Measurements from ENCODE around the gene SIGMAR1.

SIGMAR1 gene

DNA sequence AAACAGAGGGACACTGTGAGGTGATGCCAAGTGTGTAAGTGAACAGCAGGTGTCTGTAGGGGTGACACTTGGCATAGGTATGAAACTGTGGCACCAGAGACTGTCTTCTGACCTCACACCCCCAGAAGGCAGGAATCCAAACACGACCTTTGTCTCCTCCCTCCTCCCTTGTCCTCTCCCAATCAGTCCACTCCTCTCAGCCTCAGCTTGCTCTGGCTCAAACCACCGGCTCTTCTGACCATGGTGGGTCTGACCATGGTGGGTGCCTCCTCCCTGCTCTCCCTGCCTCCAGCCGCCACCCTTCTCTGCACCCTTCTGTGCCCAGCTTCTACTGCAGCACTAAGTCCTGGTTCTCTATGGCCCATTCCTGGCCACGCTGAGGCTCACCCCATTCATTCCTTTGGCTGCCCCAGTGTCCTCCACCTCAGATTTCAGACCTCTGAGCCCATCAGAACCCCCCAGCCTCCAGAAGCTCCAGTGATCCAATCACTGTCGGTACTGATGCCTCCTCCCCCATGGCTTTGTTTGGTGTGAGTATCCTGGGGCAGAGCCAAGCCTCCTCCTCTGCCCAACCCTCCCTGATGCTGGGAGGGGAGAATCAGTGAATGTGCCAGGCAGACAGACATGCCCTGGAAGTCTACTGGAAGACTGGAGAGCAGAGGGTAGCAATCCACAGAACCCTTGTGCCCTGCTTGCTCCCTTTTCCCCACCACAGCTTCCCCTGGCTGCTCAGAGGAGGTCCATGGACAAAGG is 7.0 kb downstream of the SIGMAR1 start:
- no peak for DNase-seq (ENCODE audit: low read depth in 2 of 2)

GRCh38 chr9:34629491-34629808 is 8.1 kb downstream of the SIGMAR1 start:
- no peak for DNase-seq (ENCODE audit: low read depth in 2 of 2)

GRCh38 chr9:34628656-34629490 is 8.7 kb downstream of the SIGMAR1 start, which contains the start of gene ARID3C:
Gene ARID3C, minus strand, starts transcription at chr9:34629066. Its CDS starts 1,052 bp downstream, at chr9:34628014.
- DNase-seq (ENCODE audit: low read depth in 2 of 2) = no peak

DNA sequence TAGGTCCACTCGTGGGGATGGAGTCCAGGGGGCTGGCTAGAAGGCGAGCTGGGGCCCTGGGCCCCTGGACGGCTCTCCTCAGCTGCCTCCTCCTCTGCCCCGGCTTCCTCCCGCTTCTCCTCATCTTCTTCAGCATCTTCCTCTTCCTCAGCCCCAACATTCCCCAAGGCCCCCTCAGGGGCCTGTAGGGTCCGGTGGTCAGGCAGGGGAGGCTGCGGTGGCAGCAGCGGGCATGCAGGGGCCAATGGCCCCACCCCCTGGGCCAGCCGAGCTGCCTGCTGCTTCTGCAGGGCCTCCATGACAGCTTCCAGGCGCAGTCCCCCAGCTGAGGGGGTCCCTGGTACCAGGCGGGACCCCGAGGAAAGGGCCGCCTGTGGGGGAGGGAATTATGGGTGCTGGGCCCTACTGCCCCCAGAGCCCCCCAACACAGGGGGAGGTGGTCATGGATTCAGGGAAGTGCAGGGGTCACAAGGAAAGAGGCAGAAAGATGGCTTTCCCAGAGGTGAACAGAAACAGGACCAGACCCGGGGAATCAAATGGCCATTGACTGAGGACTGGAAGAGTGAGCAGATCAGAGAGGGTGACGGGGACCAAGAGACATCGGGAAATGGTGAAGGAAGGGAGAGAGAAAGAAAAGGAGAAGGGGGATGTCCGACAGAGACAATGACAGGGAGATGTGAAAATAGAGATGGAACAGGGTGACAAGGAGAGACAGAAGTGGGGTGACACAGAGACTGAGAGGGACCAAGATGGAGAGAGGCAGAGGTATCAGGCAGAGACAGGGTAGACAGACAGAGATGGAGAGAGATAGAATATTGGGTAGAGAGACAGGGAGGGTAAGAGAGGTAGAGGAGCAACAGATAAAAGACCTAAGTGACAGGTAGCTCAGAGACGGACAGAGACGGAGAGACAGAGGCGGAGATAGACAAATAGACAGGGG is 9.6 kb downstream of the SIGMAR1 start:
- no peak for DNase-seq (ENCODE audit: low read depth in 2 of 2)

- no peak for DNase-seq (ENCODE audit: low read depth in 2 of 2)
These were observed 12.5 kb downstream of the SIGMAR1 start for GRCh38 chr9:34625186-34625486.

DNA sequence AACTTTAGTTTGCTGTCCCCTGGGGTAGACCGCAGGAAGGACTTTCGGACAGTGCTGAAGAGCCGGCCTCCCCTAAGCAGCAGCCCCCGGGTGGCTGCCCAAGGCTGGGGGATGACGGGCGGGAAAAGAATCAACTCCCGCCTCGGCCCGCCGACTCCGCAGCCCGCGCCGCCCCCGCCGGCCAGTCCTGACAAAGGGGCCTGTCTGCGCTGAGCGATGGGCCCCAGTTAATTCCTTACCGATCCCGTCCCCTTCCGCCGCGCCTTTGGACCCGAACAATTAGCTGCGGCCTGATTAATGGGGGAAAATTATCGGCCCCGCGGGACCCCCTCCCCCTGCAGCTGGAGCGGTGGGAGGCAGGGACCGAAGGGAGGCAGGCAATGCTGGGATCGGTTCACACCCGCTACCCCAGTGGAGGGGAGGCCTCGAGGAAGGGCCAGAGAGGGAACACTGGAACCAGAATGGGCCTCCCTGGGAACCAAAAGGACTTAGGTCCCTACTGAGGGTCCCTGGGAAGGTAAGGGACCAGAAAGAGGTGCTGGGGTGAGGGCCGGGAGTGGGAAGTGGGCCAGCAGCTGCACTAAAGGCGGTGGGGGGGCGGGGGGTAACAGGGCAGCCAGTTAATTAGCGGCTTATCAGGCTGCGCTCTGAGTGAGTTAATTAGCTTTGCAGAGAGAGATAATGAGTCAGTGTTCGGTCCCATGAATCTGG is 13.0 kb downstream of the SIGMAR1 start:
- no peak for DNase-seq (ENCODE audit: low read depth in 2 of 2)

DNA sequence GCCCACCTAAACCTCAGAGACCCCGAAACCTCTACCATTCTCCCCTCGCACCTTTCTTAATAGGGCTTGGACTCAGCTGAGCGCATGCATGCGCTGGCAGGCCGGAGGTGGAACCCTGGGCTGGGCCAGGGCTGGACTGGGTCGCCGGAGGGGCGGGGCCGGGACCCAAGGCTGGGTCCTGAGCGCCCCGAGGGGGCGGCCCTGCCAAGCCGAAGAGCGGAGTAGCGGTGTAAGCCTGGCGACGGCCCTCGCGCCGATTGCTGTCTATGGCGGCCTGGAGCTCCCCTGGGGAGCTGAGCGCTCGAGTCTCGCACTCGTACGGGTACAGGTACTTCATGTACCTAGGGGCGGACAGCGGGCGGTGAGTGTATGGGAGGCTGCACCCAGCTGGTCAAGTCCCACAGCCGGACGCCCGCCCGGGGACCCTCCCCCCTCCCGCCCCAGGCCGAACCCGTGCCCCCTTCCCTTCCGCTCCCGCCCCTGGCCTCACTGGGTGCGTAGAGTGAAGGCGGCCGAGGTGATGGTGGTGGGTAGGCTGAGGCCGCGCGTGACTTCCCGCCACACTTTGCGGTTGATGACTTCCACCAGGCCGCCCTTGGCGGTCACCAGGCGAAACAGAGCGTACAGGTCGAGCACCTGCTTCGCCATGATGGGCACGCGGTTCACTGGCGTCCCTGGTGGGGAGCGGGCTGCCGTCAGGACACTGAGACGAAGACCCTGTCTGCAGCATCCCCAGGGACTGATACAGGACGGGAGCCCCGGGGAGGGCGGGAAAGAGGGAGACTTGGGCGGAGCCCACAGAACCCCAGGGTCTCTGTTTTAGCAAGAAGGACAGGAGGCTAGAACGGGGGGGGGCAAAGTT is 14.0 kb downstream of the SIGMAR1 start:
- DNase-seq (ENCODE audit: low read depth in 2 of 2) = no peak

- peak; percentile 80 to 81 for DNase-seq (ENCODE audit: low read depth in 2 of 2)
These were observed 17.3 kb downstream of the SIGMAR1 start, which contains the start of gene DCTN3 for GRCh38 chr9:34620061-34620994. Gene DCTN3, minus strand, starts transcription at chr9:34620495. Its CDS starts 31 bp downstream, at chr9:34620464.

GRCh38 chr9:34615132-34615531 is 22.5 kb downstream of the SIGMAR1 start:
- no peak for DNase-seq (ENCODE audit: low read depth in 2 of 2)

DNA sequence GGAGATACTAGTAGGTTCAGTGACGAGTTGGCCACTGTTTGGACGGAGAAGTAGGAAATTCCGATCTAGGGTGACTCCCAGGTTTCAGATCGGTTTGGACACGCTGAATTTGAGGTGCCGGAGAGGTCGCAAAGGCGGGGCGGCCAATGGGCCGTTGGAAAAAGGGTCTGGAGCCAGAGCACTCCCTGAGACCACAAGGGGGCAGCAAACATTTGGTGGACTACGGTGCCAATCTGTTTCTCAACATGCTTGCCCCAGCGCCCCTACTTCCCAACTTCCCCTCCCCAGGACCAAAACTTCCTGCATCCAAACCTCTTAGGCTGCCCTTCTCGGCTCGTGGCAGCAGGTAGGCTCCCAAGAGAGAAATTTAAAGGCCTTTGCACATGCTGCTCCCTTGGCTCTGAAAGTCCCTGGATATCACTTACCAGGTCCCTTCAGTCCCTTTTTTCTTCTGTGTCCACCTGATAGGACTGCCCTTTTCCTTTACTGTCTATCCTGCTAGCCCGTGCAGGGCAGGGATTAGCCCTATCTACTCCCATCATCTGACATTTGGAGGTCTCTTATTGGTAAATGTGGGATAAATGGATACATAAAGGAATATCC is 24.7 kb downstream of the SIGMAR1 start:
- peak in 1 of 2 donors; percentile 67 for DNase-seq (ENCODE audit: low read depth in 2 of 2)

- peak; percentile 73 to 81 for DNase-seq (ENCODE audit: low read depth in 2 of 2)
These were observed 25.5 kb downstream of the SIGMAR1 start, which contains the start of gene RPP25L for GRCh38 chr9:34611811-34612787. Gene RPP25L, minus strand, starts transcription at chr9:34612097. Its CDS starts 801 bp downstream, at chr9:34611296.

DNA sequence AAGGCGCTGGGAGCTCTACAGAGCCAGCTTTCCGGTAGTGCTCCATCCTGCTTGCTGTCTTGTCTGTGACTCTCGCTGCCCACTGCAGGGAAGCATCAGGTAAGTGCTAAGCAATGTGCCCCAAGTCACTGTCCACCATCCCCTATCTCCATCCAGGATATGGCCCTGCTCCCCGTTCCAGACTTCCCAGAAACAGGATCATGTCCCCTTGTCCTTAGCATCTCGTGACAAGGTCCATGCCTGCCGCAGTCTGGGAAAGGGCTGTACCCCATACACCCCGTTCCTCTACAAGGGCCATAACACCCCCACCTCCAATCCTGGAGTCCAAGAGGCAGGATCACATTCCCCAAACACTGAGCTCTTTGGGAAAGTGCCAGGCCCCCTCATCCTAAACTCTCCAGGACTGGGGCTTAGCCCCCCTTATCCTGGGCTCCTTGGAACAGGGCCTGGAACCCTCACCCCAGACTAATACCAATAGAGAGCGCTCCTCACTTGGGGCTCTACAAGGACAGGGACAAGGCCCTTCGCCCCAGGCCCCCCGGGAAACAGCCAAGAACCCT is 26.3 kb downstream of the SIGMAR1 start:
- DNase-seq (ENCODE audit: low read depth in 2 of 2) = no peak

- DNase-seq (ENCODE audit: low read depth in 2 of 2) = no peak
These were observed 27.0 kb downstream of the SIGMAR1 start for GRCh38 chr9:34610434-34611206.

DNA sequence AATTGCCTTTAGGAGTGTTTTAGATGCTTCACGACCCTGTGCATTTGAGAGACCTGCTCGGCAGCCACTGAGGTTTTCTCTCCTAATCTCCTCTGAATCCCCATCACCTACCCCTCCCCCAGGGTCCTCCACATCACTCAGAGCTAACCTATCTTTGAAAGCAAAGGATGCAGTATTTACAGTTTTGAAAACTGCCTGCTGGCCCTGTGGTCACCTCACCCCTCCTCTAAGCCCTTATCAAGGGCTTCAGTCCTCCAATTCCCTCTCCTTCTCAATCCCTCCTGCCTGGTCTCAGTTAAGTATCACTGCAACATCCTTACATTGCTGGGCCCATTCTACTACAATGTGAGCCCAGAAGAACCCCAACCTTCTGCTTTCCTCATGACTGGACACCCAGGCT is 30.3 kb downstream of the SIGMAR1 start:
- no peak for DNase-seq (ENCODE audit: low read depth in 2 of 2)

DNA sequence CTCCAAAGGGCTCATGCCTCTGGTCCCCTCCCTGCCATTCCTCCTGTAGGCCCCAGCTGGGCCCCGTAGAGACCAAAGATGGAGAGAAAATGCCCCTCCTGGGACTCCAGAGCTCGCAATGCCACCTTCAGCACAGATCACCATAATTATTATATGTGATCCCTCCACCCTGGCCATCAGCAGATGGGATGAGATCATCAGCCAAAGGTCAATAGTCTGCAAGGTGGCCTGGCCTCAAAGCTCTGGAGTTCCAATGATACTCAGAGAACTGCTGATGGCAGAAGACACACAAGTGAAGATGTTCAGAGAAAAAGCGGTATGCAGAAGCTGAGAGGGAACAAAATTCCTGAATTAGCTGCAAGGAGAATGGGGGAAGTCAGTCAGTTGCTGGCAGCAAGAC is 30.7 kb downstream of the SIGMAR1 start:
- no peak for DNase-seq (ENCODE audit: low read depth in 2 of 2)

GRCh38 chr9:34606190-34606589 is 31.4 kb downstream of the SIGMAR1 start:
- DNase-seq (ENCODE audit: low read depth in 2 of 2) = no peak
